Left colon (tissue), 2 donors: ENCODE results near the gene ZNF276. TPM values are rescaled to one million over a fixed set of nuclear protein-coding genes. Genes with fewer than 3 reads are reported as not detected.

Experiments used
- total RNA-seq, 2 donors: library from RNA; stranded (reverse); fragmentation: NEBNext Ultra II Directional; extraction: Animal tissue kit (Norgen Biotek cat#: 25700); gene quantifications; one replicate each; pipeline ENCODE4 v1.2.1, GENCODE V29; 2021
- donor health status: DM: no; HTN: no; CAD: no.
- donor health status: DM: yes; HTN: yes; CAD: no.

ZNF276 gene
- total RNA-seq, 2 donors from 2014 or later = 28.9 to 42.2 TPM

Other genes starting within 250 kb of the ZNF276 start
- 100 to 1,000 TPM in 1 of 2 donors, 10 to 100 TPM in 1; 82.5 to 135 TPM for gene ANKRD11, start 231.0 kb upstream of the ZNF276 start, total RNA-seq
- gene SPG7, start 213.1 kb upstream of the ZNF276 start, total RNA-seq = 100 to 1,000 TPM; 106 to 146 TPM
- 1,000 to 10,000 TPM; 1,613 to 1,684 TPM for gene RPL13, start 160.9 kb upstream of the ZNF276 start, total RNA-seq
- under 1 TPM; 0.73 to 0.92 TPM for gene CPNE7, start 145.8 kb upstream of the ZNF276 start, total RNA-seq
- 1 to 10 TPM in 1 of 2 donors, under 1 TPM in 1; 0.73 to 4.4 TPM for gene DPEP1, start 107.9 kb upstream of the ZNF276 start, total RNA-seq
- gene CHMP1A, start 63.8 kb upstream of the ZNF276 start, total RNA-seq = 100 to 1,000 TPM; 154 to 157 TPM
- 1 to 10 TPM; 7.1 to 9.1 TPM for gene SPATA33, start 63.7 kb upstream of the ZNF276 start, total RNA-seq
- 10 to 100 TPM; 86.1 to 92.7 TPM for gene CDK10, start 34.8 kb upstream of the ZNF276 start, total RNA-seq
- 10 to 100 TPM; 16.3 to 27.9 TPM for gene SPATA2L, start 19.8 kb upstream of the ZNF276 start, total RNA-seq
- gene VPS9D1, start 639 bp upstream of the ZNF276 start, total RNA-seq = 10 to 100 TPM; 19.6 to 23.2 TPM
- 10 to 100 TPM; 11.1 to 26.6 TPM for gene FANCA, start 95.1 kb downstream of the ZNF276 start, total RNA-seq
- gene SPIRE2, start 106.9 kb downstream of the ZNF276 start, total RNA-seq = 10 to 100 TPM; 70.2 to 97.7 TPM
- gene TCF25, start 152.1 kb downstream of the ZNF276 start, total RNA-seq = 100 to 1,000 TPM; 152 to 210 TPM
- 1 to 10 TPM; 2.1 to 4.3 TPM for gene MC1R, start 197.3 kb downstream of the ZNF276 start, total RNA-seq
- gene TUBB3, start 201.8 kb downstream of the ZNF276 start, total RNA-seq = 1 to 10 TPM; 3.3 to 4.2 TPM
- 10 to 100 TPM; 25.4 to 34.0 TPM for gene DEF8, start 227.2 kb downstream of the ZNF276 start, total RNA-seq